Activated CD8-positive, alpha-beta memory T cell treated with anti-CD3 and anti-CD28 coated beads, Interleukin-2, amount 50 U/mL, for 4 hours (primary cell): Measurements from ENCODE around the gene GRIK2.

Source experiments
- DNase-seq: peaks from one replicate; pipeline ENCODE4 v3.0.0-alpha.2; 2020

GRIK2 gene

DNA sequence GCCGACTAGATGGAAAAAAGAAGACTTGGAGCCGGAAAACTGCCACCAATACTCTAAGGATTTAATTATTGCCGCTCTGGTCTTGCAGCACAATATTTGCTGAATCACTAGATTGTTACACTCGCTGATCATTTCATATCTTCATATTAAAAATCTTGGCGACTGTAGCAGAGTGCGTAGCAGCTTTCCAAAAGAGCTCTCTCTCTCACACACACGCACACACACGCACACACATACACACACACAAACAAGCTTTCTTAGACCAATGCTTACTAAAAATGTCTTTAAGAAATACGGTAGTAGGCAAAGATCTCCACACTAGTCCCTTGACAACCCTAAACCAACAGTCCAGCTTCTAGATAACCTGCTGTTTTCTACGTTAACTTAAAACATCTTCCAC, 7.7 kb downstream of the GRIK2 start:
- DNase-seq, result no peak

DNA sequence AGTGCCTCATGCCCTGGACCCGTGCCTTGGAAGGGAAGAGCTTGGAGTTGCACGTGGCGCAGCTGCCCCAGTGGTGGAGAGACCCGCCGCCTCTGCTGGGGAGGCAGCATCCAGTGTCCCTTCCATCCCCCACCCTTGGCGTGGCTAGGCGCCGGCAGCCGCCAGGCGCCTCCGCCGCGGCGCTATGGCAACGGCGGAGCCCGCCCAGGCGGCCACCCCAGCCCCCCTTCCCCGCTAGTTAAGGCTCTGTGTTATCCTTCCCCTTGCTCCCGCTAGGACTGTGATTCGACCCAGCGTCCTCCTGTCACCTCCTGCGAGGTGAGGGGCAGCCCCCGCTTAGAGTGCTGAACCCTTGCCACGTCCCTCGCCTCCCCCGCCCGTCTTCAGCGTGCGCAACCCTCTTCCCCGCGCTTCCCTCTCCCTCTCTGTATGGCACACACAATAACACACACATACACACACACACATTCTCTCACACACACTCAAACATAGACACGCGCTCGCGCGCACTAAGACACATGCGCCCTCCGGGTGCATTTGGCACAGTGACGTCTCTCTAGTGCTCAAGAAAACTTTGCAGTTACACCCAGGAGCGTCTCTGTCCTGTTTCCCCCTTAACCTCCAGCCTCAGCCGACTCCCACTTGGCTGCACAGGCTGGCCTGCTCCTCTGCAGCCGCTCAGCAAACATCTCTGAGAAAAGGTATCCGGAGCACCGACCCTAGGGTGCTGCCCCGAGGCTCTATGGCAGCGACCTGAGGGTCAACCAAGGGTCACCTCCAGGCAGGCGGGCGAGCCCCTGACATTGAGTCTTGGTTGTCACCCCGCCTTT, 8.5 kb downstream of the GRIK2 start:
- DNase-seq, result no peak

DNA sequence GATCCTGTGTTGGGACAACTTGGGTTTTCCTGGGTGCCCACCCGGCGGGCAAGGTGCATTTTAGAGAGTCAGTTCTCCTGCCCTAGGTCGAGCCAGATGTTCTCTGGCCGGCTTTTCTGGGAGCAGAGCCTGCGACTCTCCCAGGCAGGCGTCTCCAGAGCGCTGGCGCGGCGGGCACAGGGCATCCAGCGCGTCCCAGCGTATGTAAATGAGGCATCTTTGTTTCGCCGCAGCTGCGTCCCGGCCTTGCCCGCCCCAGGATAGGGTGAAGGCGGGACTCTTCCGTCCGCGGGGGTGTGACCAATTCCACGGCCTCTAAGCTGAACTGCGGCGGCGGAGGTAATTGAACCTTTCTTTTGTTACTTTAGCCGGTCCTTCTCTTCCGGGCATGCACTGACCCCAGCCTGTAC, 9.1 kb downstream of the GRIK2 start:
- DNase-seq, result no peak

DNA sequence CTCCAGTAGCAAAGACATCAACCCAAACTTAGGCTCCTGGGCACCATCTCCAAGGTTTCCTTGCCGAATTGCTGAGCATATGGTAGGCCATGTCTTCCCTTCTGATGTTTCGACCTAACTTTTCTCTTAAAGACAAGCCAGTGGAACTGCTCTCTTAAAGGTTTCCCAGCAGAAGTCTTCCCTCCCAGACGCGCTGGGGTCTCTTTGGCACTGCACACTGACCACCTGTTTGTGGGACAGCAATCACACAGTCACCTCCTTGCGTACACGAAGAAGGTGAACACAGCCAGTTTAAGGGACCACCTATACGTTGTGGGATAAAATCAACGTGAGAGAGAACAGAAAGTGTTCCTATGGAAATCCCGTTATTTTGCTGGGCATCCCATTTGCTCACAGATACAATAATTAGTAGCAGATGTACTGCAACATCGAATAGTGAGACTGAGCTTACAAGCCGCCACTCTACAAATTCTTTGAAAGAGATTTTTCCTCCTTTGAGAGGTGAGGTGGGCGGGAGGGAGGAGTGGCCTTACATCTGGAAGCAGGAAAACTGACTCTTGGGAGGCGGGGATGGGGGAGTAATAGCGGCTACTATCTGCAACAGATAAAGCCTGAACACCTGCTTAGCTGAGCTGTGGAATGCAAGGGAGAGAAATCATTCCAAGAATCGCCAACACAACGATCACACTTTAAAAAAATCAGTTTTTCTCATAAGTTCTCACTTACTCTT, 9.9 kb downstream of the GRIK2 start:
- no peak for DNase-seq

DNA sequence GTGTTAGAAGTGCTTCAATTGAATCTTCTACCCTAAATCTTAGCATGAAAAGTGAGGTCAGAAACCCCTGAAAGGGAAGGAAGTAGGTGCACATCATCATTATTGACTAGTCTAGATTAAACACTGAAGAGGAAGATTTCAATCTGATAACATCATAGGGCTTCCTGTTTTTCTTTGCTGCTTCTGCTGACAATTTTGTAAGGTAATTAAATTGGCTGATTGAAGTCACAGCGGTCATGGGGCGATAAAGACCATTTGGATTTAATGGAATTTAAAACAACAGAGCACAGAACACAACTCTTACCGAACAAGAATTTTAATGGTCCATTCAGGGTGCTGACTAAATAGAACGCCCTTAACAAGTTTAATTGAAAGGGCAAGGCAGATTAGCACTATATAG, 11.3 kb downstream of the GRIK2 start:
- no peak for DNase-seq

DNA sequence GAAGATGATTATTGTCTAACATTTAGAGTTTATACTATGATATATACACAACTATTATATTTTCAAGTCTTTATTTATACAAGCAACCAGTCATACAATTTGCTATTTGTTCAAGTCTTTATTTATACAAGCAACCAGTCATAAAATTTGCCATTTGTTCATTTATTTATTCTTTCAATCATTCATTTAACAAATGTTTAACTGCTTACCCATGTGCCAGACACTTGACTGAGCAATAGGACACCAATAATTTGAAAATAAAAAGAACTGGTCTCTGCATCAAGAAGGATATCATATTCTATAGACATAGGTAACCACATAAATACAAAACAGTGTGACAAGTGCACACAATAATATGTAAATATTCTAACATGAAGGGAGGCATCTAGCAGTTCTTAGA, 20.3 kb downstream of the GRIK2 start:
- no peak for DNase-seq

DNA sequence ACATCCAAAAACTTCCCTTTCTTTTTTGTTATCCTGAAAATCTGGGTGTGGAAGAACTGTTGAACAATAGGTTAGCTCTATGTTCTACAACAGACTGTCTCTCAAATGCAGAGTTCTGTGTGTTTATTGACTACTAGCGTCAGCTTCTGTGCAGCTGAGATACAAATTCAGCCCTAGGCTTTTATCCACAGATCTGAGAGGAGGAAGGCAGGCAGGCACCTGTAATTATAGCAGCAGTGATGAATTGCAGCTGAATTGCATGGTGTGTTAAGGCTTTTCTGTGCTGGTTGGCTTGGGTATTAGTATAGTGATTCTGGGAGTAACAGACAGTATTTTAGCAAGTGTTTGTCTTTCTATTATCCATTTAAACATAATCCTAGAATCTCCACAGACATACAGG, 24.4 kb downstream of the GRIK2 start:
- DNase-seq, result no peak

DNA sequence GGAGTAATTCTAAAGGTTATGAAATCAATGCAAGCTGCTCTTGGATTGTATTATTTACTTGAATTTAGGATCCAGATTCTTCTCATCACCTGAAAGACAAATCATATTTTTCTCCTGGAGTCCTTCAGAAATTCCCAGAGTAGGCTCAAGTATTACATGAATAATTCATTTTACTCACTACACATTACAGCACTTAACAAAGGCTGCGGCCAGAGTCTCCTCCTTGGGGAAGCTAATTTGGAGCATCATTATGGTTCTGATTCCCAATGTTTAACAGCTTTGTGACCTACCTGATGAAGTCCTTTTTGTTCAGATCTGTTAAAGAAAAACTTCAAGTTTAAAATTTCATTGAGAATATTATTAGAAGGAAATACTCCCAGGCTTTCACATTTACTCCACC, 28.7 kb downstream of the GRIK2 start:
- DNase-seq, result no peak

DNA sequence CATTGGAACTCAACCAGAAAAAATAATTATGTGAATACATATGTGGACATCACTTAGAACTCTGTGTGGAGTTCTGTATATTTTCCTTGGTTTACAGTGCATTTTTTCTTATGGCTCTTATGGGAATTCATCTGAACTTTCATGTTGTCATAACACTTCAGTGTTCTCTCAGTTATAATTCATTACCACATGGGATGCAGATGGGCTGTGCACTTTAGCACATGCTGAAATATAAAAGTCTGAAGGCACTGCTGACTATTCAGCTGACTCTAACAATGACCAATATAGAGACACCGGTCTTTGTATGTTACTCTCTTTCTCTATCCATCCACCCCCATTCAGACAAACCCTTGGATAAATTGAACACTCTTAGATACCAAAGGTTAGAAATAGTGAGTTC, 29.3 kb downstream of the GRIK2 start:
- no peak for DNase-seq

DNA sequence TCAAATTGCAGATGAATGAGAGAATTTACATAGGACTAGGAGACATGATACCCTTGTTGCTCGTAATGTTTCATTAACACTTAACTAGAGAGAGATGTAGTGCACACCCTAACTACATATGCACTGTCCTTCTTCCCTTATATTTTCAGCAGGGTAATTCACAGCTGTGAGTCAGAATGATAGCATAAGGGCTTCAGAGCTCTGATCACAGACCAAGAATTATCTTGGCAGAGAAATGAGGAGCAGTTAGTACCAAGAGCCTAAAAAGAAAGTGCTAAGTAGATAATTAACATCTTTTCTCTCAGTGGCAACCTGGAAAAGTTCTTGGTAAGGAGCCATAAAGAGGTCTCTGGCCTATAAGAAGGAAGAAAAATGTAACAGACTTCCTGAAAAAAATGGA, 35.8 kb downstream of the GRIK2 start:
- no peak for DNase-seq

DNA sequence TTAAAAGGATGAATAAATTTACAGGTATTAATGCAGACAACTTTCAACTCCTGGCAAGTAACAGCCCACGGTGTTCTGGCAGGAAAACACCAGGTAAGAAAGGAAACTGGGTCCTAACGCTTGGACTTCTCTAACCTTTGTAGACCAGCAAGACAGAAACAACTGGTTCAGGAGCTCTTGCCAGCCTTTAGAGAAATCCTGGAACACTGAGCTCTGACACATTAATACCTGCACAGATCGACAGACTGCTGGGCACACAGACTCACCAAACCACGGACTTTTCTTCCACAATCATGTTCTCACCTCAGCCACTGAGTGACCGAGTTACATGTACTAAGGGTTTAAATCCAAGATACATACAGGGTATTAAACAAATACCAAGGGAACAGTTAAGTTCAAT, 36.3 kb downstream of the GRIK2 start:
- no peak for DNase-seq

DNA sequence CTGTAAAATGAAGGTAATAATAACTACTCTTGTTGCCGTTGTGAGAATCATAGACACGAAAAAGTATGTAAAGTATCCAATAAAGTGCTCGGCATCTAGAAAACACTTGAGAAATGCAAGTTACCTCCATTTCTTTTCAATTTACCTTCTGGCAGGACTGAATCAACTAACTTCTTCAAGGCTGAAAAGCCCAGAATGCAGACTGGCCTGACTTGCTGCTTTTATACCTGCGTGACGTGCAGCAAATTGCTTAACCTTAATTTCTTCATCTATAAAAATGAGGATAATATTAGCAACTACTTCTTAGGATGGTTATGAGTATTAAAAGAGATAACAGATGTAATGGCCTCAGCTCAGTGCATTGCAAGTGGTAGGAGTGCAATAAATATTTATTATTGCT, 39.6 kb downstream of the GRIK2 start:
- DNase-seq, result no peak

DNA sequence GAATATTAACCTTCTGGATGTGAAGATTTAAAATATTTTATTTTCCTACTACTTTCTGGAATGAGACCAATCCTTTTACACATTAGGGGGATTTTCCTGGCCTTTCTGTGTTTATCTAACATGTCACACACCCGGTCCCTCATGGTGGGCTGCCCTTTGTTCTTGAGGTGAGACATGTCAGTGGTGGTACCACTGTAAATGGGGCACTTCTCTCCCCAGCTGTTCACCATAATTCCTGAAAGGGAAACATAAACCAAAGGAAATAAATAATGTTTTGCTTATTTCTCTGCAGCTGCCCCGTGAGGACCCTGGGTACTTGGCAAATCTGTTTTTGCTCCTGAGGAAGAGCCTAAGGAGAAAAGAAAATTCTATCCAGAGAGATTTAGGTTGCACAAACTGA, 41.1 kb downstream of the GRIK2 start:
- no peak for DNase-seq

DNA sequence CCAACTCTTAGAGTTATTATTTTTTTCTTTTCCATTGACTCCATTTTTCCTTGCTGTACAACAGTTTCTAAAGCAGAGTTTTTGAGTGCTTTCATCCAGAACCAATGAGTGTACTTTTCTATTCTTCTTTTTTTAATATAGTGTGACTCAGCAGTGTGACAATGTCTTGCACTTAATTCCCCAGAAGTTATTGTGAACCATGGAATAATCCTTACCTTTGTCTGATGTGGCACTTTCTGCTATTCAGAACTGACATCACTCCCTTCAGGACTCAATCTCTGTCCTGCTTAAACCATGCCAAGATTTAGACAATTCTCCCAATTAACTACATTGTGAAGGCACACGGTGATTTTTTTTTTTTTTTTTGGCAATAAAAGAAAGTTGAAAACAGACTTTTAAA, 41.5 kb downstream of the GRIK2 start:
- no peak for DNase-seq

DNA sequence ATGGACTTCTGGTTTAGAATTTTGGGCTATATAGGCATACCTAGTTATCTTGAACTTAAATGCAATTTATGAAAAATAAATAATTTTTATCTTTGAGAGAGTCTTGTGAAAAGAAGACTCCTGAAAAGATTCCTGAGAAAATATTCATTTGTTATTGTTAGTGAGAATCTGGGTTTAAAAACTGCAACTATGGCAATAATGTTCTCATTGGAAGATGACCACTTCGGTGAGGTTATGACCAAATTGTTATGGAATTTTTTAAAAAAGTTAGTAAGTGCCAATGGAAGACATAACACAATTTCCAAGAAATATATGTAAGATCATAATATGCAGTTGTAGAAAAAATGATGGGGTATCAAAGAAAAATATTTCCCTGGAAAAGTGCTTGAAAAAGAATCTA, 46.3 kb downstream of the GRIK2 start:
- DNase-seq, result no peak

DNA sequence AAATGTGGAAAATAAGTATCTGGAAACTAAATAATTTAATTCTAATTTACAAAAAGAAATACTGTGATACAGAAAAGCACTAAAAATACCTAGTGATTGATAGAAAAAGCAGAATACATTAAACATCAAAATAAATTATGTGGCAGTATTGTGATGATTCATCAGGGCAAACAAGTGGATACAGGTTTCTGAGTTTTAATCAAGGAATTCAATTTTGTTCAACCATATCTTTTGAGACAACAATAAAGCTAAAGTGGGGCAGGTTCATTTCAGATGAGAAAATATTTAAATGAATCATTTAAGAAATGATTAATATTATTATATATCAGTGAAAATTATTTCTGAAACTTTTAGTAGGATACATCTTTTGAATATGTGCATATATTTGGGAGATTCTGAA, 49.8 kb downstream of the GRIK2 start:
- DNase-seq, result no peak

DNA sequence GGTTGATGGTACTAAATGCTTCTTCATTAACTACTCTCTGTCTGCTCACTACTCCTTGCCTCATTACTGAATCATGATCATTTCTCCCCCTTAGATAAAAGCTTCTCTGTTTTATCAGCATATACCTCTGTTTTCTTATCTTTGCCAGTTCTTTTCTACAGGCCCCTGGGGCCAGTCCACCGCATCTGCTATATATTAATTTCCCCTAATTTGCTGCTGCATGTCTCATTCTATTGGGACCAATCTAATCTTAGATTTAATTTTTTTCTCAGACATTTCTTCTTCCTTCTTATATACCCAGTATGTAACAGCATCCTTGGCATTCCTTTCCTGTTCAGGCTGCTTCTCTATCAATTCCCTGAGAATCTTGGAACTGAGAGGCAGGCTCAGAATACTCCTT, 51.2 kb downstream of the GRIK2 start:
- DNase-seq, result no peak

DNA sequence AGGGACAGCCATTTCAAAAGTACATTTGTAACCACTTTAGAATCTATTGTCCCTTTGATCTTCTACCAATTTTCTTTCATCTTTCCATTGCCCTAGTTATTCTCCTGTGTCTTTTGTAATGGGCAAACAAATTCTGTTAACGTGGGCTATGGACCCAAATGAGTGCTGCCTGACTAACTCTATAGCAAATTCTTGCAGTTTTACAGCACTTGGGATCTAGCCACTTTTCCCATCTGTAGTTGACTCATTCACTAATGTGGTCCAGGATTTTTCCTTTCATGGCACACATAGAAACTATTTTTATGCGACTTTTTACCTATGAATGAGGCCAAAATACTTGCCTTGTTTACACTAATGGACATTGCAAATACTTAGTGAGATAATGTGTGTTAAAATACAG, 52.0 kb downstream of the GRIK2 start:
- no peak for DNase-seq

DNA sequence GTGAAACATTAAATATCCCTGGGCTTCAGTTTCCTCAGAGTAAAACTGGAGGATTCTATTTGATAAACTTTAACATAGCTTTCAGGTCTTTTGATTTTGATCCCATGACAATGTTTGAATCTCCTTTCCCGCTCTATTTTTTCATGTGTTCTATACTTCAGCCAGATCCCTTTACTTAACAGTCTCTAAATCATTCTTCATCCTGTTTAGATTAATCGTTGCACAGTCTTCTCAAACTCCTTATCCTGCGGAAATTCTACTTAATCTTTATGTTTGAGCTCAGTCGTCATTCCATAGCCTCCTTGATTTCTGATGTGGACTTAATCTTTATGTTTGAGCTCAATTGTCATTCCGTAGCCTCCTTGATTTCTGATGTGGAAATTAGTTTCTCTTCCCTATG, 57.4 kb downstream of the GRIK2 start:
- no peak for DNase-seq

DNA sequence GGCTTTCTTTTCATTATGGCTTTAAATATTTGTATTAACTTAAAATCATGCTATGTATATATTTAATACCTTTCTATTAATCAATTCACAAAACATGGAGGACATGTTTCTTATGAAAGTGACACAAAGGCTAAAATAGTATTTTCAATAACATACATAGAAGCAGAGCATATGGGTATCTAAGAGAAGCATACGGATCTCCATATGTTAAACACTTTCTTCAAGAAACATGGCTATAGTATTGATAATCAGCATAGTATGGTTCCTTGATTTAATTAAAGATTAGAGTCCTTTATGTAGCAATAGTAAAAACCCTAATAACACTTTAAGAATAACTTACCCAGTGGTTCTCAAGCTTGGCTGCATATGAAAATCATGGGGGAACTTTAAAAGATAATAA, 58.5 kb downstream of the GRIK2 start:
- DNase-seq, result no peak

DNA sequence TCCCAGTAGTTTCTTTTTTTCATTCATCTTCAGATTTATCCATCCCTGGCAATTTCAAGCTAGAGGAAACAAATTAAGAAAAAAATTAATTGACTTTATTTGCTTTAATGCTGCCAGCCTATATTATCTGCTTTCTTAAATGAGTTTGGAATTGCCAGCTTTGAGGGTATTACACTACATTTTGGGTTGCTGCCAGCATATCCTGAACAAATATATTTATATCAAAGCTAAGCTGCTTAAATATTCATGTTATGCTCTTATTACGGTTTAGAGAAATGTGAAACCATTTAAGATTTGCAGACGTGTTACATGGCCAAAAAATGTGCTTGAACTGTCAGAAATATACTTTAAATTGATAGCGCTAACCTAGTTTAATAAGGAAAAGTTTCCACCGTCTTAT, 59.7 kb downstream of the GRIK2 start:
- no peak for DNase-seq

DNA sequence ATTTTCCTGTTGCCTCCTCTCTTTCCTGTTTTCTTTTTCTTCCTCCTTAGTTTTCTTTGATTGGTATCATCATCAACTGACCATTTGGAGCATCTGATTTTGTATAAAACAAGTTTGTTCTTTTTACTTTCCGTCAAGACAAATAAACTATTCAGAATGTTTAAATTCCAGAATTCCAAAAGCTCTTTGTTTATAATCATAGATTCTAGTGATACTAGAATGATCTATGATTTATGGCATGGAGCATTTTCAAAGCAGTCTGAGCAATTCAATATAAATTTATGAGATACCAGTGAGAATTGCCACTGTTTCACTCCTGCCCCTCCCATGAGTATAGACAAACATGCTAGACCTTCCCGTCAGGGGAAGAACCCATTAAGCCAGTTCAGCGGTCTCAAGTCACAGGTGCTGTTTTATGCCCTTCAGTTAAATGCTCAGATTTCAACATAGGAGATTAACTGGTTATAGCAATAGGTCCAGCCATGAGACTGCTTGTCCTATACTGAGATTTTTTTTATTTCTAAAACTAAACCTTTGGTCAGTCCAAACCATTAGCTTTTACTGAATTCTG, 60.7 kb downstream of the GRIK2 start:
- no peak for DNase-seq

DNA sequence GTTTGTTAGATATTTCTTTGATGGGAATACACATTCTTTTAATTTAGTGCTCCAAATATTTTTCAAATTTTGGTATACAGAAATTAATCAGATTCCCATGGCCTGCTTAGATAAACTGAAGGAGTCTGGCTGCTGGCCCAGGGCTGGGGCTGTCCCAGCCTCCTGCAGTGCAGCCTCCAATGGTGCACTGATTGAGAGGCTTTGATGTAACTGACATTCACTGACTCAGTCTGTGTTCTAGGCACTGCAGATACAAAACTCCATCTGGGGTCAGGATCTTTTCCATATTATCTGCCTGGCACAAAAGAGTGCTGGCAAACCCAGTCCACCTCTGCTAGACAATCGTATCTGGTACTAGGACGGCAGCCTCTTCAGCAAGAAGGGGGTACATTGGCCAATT, 64.8 kb downstream of the GRIK2 start:
- DNase-seq, result no peak

DNA sequence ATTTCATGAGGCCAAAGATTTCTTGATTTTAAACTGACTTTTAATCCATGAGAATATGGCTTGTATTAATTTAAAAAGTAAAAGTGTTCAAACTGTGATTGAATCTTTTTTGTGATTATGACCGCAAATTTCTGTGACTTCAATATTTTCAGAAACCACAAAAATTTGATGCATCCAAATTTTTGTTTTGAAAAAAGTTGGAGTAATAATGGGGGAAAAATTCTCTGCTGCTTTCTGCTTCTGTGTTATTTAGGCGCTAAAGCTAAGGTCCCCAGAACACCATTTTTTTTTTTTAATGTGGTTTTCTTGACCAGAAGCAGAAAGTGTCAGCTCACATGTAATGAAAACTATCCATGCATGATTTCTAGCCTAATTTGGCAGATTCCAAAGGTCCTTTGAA, 65.3 kb downstream of the GRIK2 start:
- no peak for DNase-seq
